PC-3 (cell line): Measurements from ENCODE around the gene KRTAP9-7.

Source experiments
- CTCF ChIP-seq: fragments of 300-600 bp; sonication (generic); conservative IDR thresholded peaks from 2 replicates; pipeline ENCODE4 v1.5.1; 2017; ENCODE audit warnings: antibody characterized with exemption, low read depth, mild to moderate bottlenecking, low read length
- EZH2 ChIP-seq: fragments of 300-600 bp; sonication (generic); IDR thresholded peaks from one replicate; pipeline ENCODE4 v1.6.1; 2017; ENCODE audit warnings: antibody characterized with exemption, mild to moderate bottlenecking, low read length; ENCODE audit not compliant: unreplicated experiment

- TF ChIP-seq CTCF (no peak), EZH2 (no peak)
Measured at GRCh38 chr17:41264599-41264998, 10.9 kb upstream of the KRTAP9-7 start.
